GM21390 (cell line): ENCODE measurements around the gene DMRT3.
A peak's percentile ranks its signal among the peaks of the same experiment; 100 is the strongest.
"Not testable (repeated sequence)": the region's sequence is repeated elsewhere in the genome, so short reads cannot be mapped to it uniquely, and the experiment has no call there.

Experiments used
- ATAC-seq: cut with Tn5 transposase; IDR thresholded peaks from one replicate; pipeline ENCODE4 v1.9.1; 2021; ENCODE audit not compliant: unreplicated experiment

Gene DMRT3

DNA sequence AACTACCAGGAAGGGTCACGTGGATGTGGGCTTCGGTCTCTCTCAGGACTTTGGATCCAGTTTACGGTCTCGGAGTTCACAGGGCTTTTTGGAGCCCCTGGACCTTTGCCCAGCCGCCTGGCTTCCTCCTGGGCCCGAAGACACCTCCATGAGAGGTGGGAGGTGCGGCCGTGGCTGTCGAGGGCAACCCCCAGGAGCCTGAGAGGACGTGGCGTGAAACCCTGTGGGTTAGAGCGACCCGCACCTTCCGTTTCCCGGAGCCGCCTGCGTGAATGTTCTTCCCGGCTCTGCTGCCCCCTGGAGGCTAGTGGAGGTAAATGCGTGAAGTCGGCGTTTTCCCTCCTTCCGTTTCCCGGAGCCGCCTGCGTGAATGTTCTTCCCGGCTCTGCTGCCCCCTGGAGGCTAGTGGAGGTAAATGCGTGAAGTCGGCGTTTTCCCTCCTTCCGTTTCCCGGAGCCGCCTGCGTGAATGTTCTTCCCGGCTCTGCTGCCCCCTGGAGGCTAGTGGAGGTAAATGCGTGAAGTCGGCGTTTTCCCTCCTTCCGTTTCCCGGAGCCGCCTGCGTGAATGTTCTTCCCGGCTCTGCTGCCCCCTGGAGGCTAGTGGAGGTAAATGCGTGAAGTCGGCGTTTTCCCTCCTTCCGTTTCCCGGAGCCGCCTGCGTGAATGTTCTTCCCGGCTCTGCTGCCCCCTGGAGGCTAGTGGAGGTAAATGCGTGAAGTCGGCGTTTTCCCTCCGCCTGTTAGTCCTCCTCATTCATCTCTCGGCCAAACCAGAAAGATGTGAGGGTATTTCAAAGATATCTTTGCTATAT lies 22.1 kb downstream of the DMRT3 start:
- not testable (repeated sequence) for ATAC-seq

GRCh38 chr9:1001838-1002237 lies 25.4 kb downstream of the DMRT3 start:
- no peak for ATAC-seq

GRCh38 chr9:1002678-1003077 lies 26.2 kb downstream of the DMRT3 start:
- no peak for ATAC-seq

DNA sequence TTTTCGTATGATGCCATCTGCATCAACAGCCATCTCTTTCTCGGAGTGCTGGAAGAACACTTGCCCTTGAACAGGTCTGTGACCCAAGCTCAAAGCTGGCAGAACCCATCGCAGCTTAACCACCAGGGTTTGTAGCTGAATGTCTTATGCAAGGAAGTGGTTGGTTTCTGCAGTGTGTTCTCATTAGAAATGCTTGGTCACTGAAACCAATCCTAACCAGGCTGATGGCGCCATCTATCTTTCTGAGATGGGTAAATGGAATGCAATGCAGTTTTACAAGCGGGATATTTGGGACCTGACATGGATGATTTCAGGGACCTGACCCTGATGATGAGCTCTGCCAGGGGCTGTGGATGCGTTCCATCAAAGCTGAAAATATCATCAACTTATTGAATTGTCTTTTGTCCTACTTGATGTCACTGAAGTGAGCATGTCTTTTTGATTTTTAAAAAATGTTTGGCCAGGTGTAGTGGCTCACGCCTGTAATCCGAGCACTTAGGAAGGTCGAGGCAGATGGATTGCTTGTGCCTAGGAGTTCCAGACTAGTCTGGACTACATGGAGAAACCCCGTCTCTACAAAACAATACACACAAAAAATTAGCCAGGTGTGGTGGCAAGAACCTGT lies 28.7 kb downstream of the DMRT3 start:
- peak; percentile 62 for ATAC-seq

- ATAC-seq = no peak
Measured at GRCh38 chr9:1007312-1007711, 30.9 kb downstream of the DMRT3 start.

DNA sequence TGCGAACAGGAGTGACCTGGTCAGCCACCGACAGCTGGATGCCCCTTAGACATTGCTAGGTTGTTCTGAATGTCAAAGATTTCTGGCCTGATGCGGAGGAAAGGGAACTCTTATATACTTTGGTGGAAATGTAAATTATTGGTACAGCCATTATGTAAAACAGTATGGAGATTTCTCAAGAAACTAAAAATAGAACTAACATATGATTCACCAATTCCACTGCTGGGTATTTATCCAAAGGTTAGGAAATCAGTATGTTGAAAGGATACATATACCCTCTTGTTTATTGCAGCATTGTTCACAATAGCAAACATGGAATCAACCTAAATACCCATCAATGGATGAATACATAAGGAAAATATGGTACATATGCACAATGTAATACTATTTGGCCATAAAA lies 31.8 kb downstream of the DMRT3 start:
- ATAC-seq = no peak

- ATAC-seq = peak; percentile 95
Measured at GRCh38 chr9:1009101-1009707, 32.7 kb downstream of the DMRT3 start.

DNA sequence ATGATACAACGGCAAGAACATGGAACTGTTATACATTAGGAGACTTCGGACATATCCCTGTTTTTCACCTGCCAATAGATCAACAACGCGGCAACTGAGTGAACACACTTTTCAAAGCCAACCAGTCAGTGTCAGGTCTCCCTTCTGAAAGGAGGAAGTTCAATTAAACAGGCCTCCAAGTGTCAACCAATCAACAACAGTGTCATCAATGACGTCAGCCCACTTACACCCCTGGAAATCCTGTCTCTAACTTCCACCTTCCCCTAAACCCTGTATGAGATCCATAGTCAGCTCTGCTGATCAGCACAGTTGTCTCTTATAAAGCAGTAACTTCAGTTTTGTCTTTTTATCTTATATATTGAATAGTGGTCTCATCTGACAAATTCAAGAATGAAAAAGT lies 36.6 kb downstream of the DMRT3 start:
- no peak for ATAC-seq

- no peak for ATAC-seq
Measured at GRCh38 chr9:1014225-1014624, 37.8 kb downstream of the DMRT3 start.

GRCh38 chr9:1014640-1015039 lies 38.2 kb downstream of the DMRT3 start:
- ATAC-seq = no peak

GRCh38 chr9:1018121-1018520 lies 41.7 kb downstream of the DMRT3 start:
- ATAC-seq = peak; percentile 63

DNA sequence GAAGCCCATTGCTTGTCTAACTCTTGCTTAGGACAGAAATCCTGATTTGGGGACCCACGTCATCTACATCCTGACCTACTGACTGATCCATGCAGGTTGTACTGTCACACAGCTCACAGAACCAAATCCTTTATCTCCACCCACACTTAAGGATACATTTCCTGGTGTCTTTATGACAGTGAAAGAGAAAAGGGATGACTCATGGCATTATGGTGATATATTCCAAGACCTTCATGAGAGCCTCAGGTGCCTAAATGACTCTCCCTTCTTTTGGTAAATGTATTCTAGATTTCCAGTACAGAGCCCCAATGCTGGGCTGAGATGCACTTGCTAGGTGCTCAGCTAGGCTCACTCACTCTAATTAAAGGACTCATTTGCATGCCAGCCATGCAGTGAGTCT lies 47.7 kb downstream of the DMRT3 start:
- no peak for ATAC-seq

- no peak for ATAC-seq
Measured at GRCh38 chr9:1025131-1025530, 48.7 kb downstream of the DMRT3 start.

GRCh38 chr9:1026219-1026618 lies 49.8 kb downstream of the DMRT3 start:
- no peak for ATAC-seq

GRCh38 chr9:1028501-1029190 lies 52.2 kb downstream of the DMRT3 start:
- ATAC-seq = no peak

- ATAC-seq = no peak
Measured at GRCh38 chr9:1031951-1032601, 55.6 kb downstream of the DMRT3 start.

GRCh38 chr9:1034271-1034670 lies 57.8 kb downstream of the DMRT3 start:
- no peak for ATAC-seq

- ATAC-seq = no peak
Measured at GRCh38 chr9:1039589-1039988, 63.1 kb downstream of the DMRT3 start.
